Hepatocyte (in vitro differentiated cells): ENCODE data around the gene CDK14.
A peak's percentile ranks its signal among the peaks of the same experiment; 100 is the strongest.

Experiments used
- CTCF ChIP-seq: fragments of 200-600 bp; sonication (generic); IDR thresholded peaks from 2 replicates; pipeline ENCODE4 v1.5.1; 2016; ENCODE audit warnings: antibody characterized with exemption, mild to moderate bottlenecking; ENCODE audit not compliant: poor library complexity
- EZH2 ChIP-seq: fragments of 200-600 bp; sonication (generic); IDR thresholded peaks from 2 replicates; pipeline ENCODE4 v1.6.1; 2016; ENCODE audit warnings: antibody characterized with exemption, mild to moderate bottlenecking, borderline replicate concordance
- EZH2phosphoT487 ChIP-seq: fragments of 200-600 bp; sonication (generic); IDR thresholded peaks from one replicate; pipeline ENCODE4 v1.6.1; 2018; ENCODE audit warnings: antibody characterized with exemption, mild to moderate bottlenecking, low read depth, moderate library complexity; ENCODE audit not compliant: unreplicated experiment, severe bottlenecking

GRCh38 chr7:90552521-90552920 is 43.6 kb upstream of the CDK14 start:
- peak; percentile 45 for TF ChIP-seq CTCF
- TF ChIP-seq EZH2: no peak
- TF ChIP-seq EZH2phosphoT487: no peak
